ENCODE data around the gene ADH7. TPM values are rescaled to one million over a fixed set of nuclear protein-coding genes. Genes with fewer than 3 reads are reported as not detected.

ADH7 gene
- total RNA-seq, 1 experiment from 2014 or later = not detected

GRCh38 chr4:99458911-99459447 is 23.8 kb upstream of the ADH7 start:
- BruUV-seq (replicated peaks) = no TSS peak
- no peaks in the 10 kb centered on the region for H4K20me1 ChIP-seq (ENCODE audit: insufficient read depth)
- ChIA-PET CTCF (interaction anchor here (1.0 to 1.8 kb wide), 2 partner anchors 56 to 353 kb away, joined by 3 to 4 read pairs; no protein-coding TSS in a partner anchor), RAD21 (ENCODE audit: low non-redundant PET in 1 of 2, low total read pairs in 2 of 2, uncharacterized antibody in 2 of 2, unreplicated experiment in 2 of 2) (no interaction called here), POLR2A (no interaction called here)
- intact Hi-C loops (cut with micrococcal nuclease) = no loop called here
- H3K36me3 ChIP-seq (ENCODE audit: control insufficient read depth in 1 of 2, insufficient read depth in 2 of 2, low read length in 2 of 2) = no peaks in the 10 kb centered on the region
- peaks cover 0 to 5% of the 10 kb centered on the region in 2 experiments; a peak in 1 of 4 replicates for H3K4me1 ChIP-seq (ENCODE audit: control insufficient read depth in 1 of 2, insufficient read depth in 2 of 2, low read length in 2 of 2)
- no peaks in the 10 kb centered on the region for H3K9me2 ChIP-seq (ENCODE audit: insufficient read depth)
- DNase-seq (ENCODE audit: low read depth, low spot score) = no peak
- no peaks in the 10 kb centered on the region for H3K79me2 ChIP-seq (ENCODE audit: insufficient read depth, low read length)
- no peak overlapping the region for H3K9ac ChIP-seq (ENCODE audit: low read length)
- TF ChIP-seq CTCF (IDR thresholded peaks at IDR 0.05 in 2 of 3, conservative IDR thresholded peaks at IDR 0.05 in 1 of 3; ENCODE audit: borderline replicate concordance in 1 of 3, insufficient read depth in 1 of 3, low read depth in 2 of 3, low read length in 2 of 3) = no peak
- no peak for TF ChIP-seq TCF7L2 (IDR thresholded peaks at IDR 0.05; ENCODE audit: borderline replicate concordance, extremely low read depth, insufficient read depth, insufficient read length)
- no peak for TF ChIP-seq ZBTB33 (IDR thresholded peaks at IDR 0.05; ENCODE audit: extremely low read depth, insufficient replicate concordance, low read length)
- TF ChIP-seq POLR2A (IDR thresholded peaks at IDR 0.05; ENCODE audit: borderline replicate concordance, extremely low read depth, insufficient read depth, insufficient read length) = no peak
- no peak for TF ChIP-seq EZH2 (IDR thresholded peaks at IDR 0.05)
- no peak for TF ChIP-seq CBX3 (IDR thresholded peaks at IDR 0.05; ENCODE audit: low read depth)
- TF ChIP-seq RAD21 (IDR thresholded peaks at IDR 0.05; ENCODE audit: low read depth) = no peak
- no peak for TF ChIP-seq YY1 (IDR thresholded peaks at IDR 0.05; ENCODE audit: extremely low read depth, insufficient replicate concordance, low read depth, low read length)
- H3K27me3 ChIP-seq (ENCODE audit: insufficient read depth, low read length) = no peaks in the 10 kb centered on the region
- no peak for ATAC-seq
- no peak overlapping the region for H3K4me2 ChIP-seq (ENCODE audit: low read length)
- no peak overlapping the region for H3K4me3 ChIP-seq (replicated peaks in 1 of 2; ENCODE audit: low read depth in 1 of 2, low read length in 2 of 2)
- no peak overlapping the region for H2AFZ ChIP-seq (ENCODE audit: low read depth, low read length, poor library complexity, severe bottlenecking)
- no peaks in the 10 kb centered on the region for H3K9me3 ChIP-seq (ENCODE audit: control insufficient read depth in 1 of 2, insufficient read depth in 1 of 2, low read depth in 1 of 2, low read length in 2 of 2)
- H3K27ac ChIP-seq (ENCODE audit: low read depth, low read length) = no peak overlapping the region

All from HCT116 (cell line).